ENCODE measurements around the gene RNF212.

Gene RNF212

DNA sequence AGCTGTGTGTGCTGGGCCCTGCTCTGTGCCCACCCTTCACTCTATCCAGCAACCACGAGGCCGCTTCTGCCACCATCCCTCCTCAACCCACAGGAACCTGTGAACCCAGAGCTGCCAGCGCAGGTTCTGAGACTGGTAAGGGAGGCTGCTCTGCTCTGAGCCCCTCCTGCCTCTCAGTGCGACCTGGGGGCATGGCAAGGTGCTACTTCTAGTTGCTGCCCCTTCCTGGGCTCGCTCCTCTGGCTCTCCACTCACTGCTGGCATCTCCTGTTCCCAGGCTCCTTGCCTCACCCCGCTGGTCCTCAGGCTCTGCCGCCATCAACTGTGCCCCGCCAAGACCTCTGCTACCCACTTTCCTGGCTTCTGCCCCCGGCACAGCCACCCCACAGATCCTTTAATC, 39.3 kb downstream of the RNF212 start:
- TF ChIP-seq, protein P1, sequence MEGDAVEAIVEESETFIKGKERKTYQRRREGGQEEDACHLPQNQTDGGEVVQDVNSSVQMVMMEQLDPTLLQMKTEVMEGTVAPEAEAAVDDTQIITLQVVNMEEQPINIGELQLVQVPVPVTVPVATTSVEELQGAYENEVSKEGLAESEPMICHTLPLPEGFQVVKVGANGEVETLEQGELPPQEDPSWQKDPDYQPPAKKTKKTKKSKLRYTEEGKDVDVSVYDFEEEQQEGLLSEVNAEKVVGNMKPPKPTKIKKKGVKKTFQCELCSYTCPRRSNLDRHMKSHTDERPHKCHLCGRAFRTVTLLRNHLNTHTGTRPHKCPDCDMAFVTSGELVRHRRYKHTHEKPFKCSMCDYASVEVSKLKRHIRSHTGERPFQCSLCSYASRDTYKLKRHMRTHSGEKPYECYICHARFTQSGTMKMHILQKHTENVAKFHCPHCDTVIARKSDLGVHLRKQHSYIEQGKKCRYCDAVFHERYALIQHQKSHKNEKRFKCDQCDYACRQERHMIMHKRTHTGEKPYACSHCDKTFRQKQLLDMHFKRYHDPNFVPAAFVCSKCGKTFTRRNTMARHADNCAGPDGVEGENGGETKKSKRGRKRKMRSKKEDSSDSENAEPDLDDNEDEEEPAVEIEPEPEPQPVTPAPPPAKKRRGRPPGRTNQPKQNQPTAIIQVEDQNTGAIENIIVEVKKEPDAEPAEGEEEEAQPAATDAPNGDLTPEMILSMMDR (IDR thresholded peaks at IDR 0.05; ENCODE audit: insufficient read depth, missing control alignments): no peak
- FAIRE-seq: no peak
- no peak for DNase-seq (ENCODE audit: insufficient read length, low spot score)

DNA sequence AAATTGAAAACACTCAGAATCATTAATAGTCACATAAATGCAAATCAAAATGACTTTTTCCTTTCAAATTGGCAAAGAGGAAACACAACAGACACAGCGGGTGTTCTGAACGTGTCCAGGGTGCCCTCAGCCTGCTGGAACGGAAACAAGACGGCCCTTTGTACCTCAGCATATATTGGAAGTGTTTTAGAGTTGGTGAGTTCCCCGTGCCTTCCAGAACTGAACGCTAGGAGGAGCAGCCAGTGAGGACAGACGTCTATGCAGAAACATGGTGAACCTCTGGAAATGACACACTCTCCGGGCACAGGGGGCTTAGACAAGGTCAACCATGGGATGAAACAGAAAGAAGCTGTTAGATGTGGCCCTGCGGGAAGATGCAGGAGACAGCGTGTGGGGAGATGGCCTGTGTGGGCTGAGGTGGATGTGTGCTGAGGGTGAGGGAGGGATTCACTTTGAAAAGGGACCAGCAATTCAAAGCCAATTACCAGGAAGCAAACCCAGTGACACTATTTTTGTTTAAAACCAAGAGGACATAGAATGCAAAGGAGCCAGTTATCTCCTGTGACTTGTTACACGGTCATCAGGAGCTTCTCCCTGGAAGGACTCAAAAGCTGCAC, 40.4 kb downstream of the RNF212 start:
- TF ChIP-seq, protein P1 (IDR thresholded peaks at IDR 0.05; ENCODE audit: insufficient read depth, missing control alignments): peak; percentile 61
- FAIRE-seq (no peak), DNase-seq (ENCODE audit: insufficient read length, low spot score) (no peak)

DNA sequence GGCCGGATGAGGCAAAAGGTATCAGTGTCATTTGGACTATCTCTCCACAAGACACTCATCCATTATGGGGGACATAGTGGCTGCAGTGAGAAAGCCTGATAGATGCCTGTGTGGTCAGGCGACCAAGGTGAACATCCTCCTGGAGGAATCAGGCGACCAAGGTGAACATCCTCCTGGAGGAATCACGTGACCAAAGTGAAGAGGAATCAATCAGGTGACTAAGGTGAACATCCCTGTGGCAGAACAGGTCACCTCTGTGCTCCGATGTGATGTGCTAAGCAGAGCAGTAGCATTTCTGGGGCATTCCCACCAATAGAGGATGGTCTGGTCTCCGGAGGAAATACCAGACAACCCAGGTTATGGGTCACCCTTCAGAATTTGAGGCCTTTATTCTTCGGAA, 44.0 kb downstream of the RNF212 start:
- FAIRE-seq: no peak
- TF ChIP-seq, protein P1 (IDR thresholded peaks at IDR 0.05; ENCODE audit: insufficient read depth, missing control alignments): no peak

DNA sequence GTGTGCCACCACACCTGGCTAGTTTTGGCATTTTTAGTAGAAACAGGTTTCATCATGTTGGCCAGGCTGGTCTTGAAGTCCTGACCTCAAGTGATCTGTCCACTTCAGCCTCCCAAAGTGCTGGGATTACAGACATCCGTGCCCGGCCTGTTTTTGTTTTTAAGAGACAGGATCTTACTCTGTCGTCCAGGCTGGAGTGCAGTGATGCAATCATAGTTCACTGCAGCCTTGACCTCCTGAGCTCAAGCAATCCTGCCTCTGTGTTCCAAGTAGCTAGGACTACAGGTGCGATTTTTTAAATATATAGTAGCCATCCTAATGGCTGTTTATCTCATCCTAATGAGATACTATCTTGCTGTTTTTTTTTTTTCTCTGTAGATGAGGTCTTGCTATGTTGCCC, 47.6 kb downstream of the RNF212 start:
- TF ChIP-seq, protein P1 (IDR thresholded peaks at IDR 0.05; ENCODE audit: insufficient read depth, missing control alignments): no peak
- FAIRE-seq: no peak
- no peak for DNase-seq (ENCODE audit: insufficient read length, low spot score)

More for the DNA sequence above, 44.0 kb downstream of the RNF212 start:
- no peak for DNase-seq (ENCODE audit: insufficient read length, low spot score)

DNA sequence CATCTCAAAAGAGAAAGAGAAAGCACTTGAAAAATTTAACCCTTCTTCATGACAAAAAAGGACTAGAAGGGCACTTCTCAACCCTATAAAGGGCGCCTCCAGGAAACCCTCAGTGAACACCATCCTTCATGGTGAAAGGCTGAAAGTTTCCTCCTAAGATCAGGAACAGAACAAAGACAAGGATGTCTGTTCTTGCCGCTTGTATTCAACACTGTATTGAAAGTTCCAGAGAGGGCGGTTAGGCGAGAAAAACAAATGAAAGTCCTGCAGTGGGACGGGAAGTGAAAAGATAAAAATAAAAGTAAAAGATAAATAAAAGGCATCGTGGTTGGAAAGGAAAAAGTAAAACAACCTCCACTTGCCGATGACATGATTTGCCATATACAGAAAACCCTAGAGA, 50.9 kb downstream of the RNF212 start:
- DNase-seq (ENCODE audit: insufficient read length, low spot score): no peak
- no peak for FAIRE-seq
- TF ChIP-seq, protein P1 (IDR thresholded peaks at IDR 0.05; ENCODE audit: insufficient read depth, missing control alignments): no peak

DNA sequence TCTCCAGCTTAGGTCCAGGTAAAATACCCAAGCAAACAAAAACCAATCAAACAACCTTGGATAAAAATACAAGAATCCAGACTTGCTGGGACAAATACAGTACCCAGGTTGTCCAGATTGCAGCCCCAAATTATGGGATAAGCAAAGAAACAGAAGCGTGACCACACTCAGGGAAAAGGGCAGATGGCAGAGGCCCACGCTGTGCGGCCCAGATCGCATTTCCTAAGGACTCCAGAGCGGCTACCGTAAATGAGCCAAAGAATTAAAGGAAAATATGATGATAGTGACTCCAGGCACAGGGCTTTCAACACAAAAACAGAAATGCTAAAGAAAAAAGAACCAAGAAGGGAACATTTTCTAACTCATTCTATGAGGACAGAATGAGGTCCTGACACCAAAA, 51.6 kb downstream of the RNF212 start:
- TF ChIP-seq, protein P1 (IDR thresholded peaks at IDR 0.05; ENCODE audit: insufficient read depth, missing control alignments): no peak
- no peak for DNase-seq (ENCODE audit: insufficient read length, low spot score)
- FAIRE-seq: no peak

DNA sequence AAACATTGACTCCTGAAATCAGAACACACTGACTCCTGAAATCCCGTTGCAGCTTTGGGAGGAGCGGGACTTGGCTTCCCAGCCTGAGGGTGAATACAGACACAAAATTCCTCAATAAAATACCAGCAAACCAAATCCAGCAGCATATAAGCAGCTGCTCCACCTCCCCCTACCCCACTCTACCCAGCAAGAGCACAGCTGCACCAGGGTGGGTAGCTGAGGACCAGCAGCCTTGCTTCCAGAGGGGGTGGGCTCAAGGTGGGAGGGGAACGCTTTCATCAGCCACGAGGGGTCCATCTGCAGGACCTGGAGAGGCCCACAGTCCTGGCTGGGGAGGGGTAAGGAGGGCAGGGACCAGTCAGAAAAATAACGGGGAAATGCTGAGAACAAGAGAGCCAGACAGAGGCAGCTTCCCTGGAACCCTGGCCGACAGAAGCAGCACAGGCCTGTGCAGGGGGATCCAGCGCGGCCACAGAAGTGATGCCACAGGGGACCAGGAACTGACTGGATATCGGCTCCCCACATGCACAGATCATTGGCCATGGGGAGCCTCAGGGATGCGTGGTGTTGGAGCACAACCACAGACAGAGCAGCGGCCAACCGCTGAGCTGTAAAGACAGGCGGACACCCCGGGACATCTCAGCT, 52.2 kb downstream of the RNF212 start:
- TF ChIP-seq, protein P1 (IDR thresholded peaks at IDR 0.05; ENCODE audit: insufficient read depth, missing control alignments): no peak
- no peak for DNase-seq (ENCODE audit: insufficient read length, low spot score)
- no peak for FAIRE-seq

Data from D721Med (cell line).